Neural cell (in vitro differentiated cells): Measurements from ENCODE around the gene GSG1L2. TPM values are rescaled to one million over a fixed set of nuclear protein-coding genes. Genes with fewer than 3 reads are reported as not detected.

Source experiments
- H2AFZ ChIP-seq: fragments of 200-600, 300-800 bp; sonication (generic), shearing (Covaris generic); 2 replicates; pipeline ENCODE4 v1.6.0; 2014; ENCODE audit warnings: low read depth, mild to moderate bottlenecking, antibody characterized with exemption, low read length, moderate library complexity
- H3F3A ChIP-seq: fragments of 200-600 bp; shearing (Covaris generic); 2 replicates; pipeline ENCODE4 v1.6.1; 2016; ENCODE audit warnings: mild to moderate bottlenecking, moderate library complexity, mixed read lengths, antibody characterized with exemption, low read length; ENCODE audit not compliant: insufficient read depth, poor library complexity, severe bottlenecking
- H3K27ac ChIP-seq: fragments of 200-600, 300-800 bp; sonication (generic), shearing (Covaris generic); 2 replicates; pipeline ENCODE4 v1.5.1; 2014; ENCODE audit warnings: mild to moderate bottlenecking, low read length, moderate library complexity
- H3K27me3 ChIP-seq: fragments of 300-800, 200-600 bp; sonication (generic), shearing (Covaris generic); 2 replicates; pipeline ENCODE4 v1.6.0; 2014; ENCODE audit warnings: mild to moderate bottlenecking, low read depth, low read length, moderate library complexity; ENCODE audit not compliant: insufficient read depth
- H3K36me3 ChIP-seq: fragments of 300-800, 200-600 bp; sonication (generic), shearing (Covaris generic); 2 replicates; pipeline ENCODE4 v1.5.1; 2014; ENCODE audit warnings: mild to moderate bottlenecking, antibody characterized with exemption, low read length, moderate library complexity; ENCODE audit not compliant: insufficient read depth
- H3K4me2 ChIP-seq: fragments of 300-800, 200-600 bp; sonication (generic), shearing (Covaris generic); 2 replicates; pipeline ENCODE4 v1.6.0; 2014; ENCODE audit warnings: mild to moderate bottlenecking, low read length
- H3K4me3 ChIP-seq: fragments of 300-800, 200-600 bp; sonication (generic), shearing (Covaris generic); 2 replicates; pipeline ENCODE4 v1.5.1; 2014; ENCODE audit warnings: mild to moderate bottlenecking, low read length, moderate library complexity
- H3K79me2 ChIP-seq: fragments of 200-600 bp; shearing (Covaris generic); replicated peaks from 2 replicates; pipeline ENCODE4 v1.6.0; 2014; ENCODE audit warnings: mild to moderate bottlenecking, low read length, moderate library complexity; ENCODE audit not compliant: insufficient read depth
- H3K9ac ChIP-seq: fragments of 300-800, 200-600 bp; sonication (generic), shearing (Covaris generic); 2 replicates; pipeline ENCODE4 v1.6.1; 2016; ENCODE audit warnings: mild to moderate bottlenecking, low read length, mixed read lengths
- H3K9me2 ChIP-seq: fragments of 200-600 bp; shearing (Covaris generic); 2 replicates; pipeline ENCODE4 v1.6.1; 2016; ENCODE audit warnings: mild to moderate bottlenecking, low read length, mixed read lengths; ENCODE audit not compliant: insufficient read depth
- H3K9me3 ChIP-seq: fragments of 200-600, 300-800 bp; sonication (generic), shearing (Covaris generic); 2 replicates; pipeline ENCODE4 v1.6.1; 2016; ENCODE audit warnings: mild to moderate bottlenecking, mixed run types, low read length, moderate library complexity, mixed read lengths
- H4K20me1 ChIP-seq: fragments of 200-600 bp; shearing (Covaris generic); 2 replicates; pipeline ENCODE4 v1.6.1; 2016; ENCODE audit warnings: mild to moderate bottlenecking, mixed run types; ENCODE audit not compliant: insufficient read depth
- EP300 ChIP-seq: fragments of 450-650 bp; conservative IDR thresholded peaks from 2 replicates; pipeline ENCODE4 v1.6.1; 2014; ENCODE audit warnings: antibody characterized with exemption, mild to moderate bottlenecking, moderate library complexity; ENCODE audit not compliant: poor library complexity, severe bottlenecking
- EZH2 ChIP-seq: fragments of 200-600, 300-800 bp; shearing (Covaris generic), sonication (generic); IDR thresholded peaks from 2 replicates; pipeline ENCODE4 v1.6.1; 2014; ENCODE audit warnings: antibody characterized with exemption, low read length, borderline replicate concordance, mild to moderate bottlenecking; ENCODE audit not compliant: insufficient read depth, poor library complexity, severe bottlenecking
- MXI1 ChIP-seq: fragments of 450-650 bp; conservative IDR thresholded peaks from 2 replicates; pipeline ENCODE4 v1.6.1; 2014; ENCODE audit warnings: antibody characterized with exemption, mild to moderate bottlenecking; ENCODE audit not compliant: poor library complexity, severe bottlenecking
- POLR2AphosphoS5 ChIP-seq: IDR thresholded peaks from 2 replicates; pipeline ENCODE4 v1.6.1; 2012
- RAD21 ChIP-seq: fragments of 450-650 bp; conservative IDR thresholded peaks from 2 replicates; pipeline ENCODE4 v1.6.1; 2014; ENCODE audit warnings: antibody characterized with exemption, mild to moderate bottlenecking, moderate library complexity
- SMC3 ChIP-seq: fragments of 450-650 bp; conservative IDR thresholded peaks from 2 replicates; pipeline ENCODE4 v1.6.1; 2014; ENCODE audit warnings: antibody characterized with exemption, mild to moderate bottlenecking, moderate library complexity; ENCODE audit not compliant: poor library complexity
- TAF1 ChIP-seq: IDR thresholded peaks from 2 replicates; pipeline ENCODE4 v1.6.1; 2012; ENCODE audit warnings: low read depth
- polyA plus RNA-seq: library from polyadenylated mRNA; depleted of rRNA; stranded (reverse); fragments of >200 nt; gene quantifications from 2 replicates; pipeline ENCODE4 v1.2.3, GENCODE V29; 2014
- TF ChIP-seq, protein P1 (sequence below): IDR thresholded peaks from 2 replicates; pipeline ENCODE4 v1.6.1; 2012; ENCODE audit warnings: borderline replicate concordance
- TF ChIP-seq, protein P2 (sequence below): fragments of 450-650 bp; IDR thresholded peaks from 2 replicates; pipeline ENCODE4 v1.5.1; 2014; ENCODE audit warnings: antibody characterized with exemption, mild to moderate bottlenecking, moderate library complexity; ENCODE audit not compliant: poor library complexity, severe bottlenecking

The GSG1L2 gene
- polyA plus RNA-seq, 1 donor from 2014 or later: not detected

DNA sequence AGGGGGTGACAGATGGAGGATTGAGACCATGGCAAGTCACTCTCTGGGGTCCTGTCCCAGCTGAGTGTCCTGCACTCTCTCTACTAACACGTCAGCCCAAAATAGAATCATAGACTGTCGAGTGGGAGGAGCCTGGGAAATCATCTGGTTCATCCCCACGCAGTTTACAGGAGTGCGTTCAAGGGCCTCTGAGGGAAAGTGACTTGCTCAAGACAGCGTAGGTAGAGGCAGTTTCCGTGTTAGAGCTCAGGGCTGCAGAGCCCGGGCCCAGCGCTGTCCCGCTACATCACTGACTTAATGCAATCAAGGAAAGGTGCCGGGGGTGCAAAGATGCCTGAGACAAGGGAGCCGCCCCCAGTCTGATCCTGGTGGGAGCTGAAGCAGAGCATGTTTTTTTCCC is 10.3 kb downstream of the GSG1L2 start:
- TF ChIP-seq MXI1: no peak
- TF ChIP-seq POLR2AphosphoS5: no peak
- no peak for TF ChIP-seq SMC3
- TF ChIP-seq EZH2: no peak
- TF ChIP-seq, protein P1, sequence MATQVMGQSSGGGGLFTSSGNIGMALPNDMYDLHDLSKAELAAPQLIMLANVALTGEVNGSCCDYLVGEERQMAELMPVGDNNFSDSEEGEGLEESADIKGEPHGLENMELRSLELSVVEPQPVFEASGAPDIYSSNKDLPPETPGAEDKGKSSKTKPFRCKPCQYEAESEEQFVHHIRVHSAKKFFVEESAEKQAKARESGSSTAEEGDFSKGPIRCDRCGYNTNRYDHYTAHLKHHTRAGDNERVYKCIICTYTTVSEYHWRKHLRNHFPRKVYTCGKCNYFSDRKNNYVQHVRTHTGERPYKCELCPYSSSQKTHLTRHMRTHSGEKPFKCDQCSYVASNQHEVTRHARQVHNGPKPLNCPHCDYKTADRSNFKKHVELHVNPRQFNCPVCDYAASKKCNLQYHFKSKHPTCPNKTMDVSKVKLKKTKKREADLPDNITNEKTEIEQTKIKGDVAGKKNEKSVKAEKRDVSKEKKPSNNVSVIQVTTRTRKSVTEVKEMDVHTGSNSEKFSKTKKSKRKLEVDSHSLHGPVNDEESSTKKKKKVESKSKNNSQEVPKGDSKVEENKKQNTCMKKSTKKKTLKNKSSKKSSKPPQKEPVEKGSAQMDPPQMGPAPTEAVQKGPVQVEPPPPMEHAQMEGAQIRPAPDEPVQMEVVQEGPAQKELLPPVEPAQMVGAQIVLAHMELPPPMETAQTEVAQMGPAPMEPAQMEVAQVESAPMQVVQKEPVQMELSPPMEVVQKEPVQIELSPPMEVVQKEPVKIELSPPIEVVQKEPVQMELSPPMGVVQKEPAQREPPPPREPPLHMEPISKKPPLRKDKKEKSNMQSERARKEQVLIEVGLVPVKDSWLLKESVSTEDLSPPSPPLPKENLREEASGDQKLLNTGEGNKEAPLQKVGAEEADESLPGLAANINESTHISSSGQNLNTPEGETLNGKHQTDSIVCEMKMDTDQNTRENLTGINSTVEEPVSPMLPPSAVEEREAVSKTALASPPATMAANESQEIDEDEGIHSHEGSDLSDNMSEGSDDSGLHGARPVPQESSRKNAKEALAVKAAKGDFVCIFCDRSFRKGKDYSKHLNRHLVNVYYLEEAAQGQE: no peak
- no peak for TF ChIP-seq RAD21
- TF ChIP-seq EP300: no peak
- TF ChIP-seq, protein P2, sequence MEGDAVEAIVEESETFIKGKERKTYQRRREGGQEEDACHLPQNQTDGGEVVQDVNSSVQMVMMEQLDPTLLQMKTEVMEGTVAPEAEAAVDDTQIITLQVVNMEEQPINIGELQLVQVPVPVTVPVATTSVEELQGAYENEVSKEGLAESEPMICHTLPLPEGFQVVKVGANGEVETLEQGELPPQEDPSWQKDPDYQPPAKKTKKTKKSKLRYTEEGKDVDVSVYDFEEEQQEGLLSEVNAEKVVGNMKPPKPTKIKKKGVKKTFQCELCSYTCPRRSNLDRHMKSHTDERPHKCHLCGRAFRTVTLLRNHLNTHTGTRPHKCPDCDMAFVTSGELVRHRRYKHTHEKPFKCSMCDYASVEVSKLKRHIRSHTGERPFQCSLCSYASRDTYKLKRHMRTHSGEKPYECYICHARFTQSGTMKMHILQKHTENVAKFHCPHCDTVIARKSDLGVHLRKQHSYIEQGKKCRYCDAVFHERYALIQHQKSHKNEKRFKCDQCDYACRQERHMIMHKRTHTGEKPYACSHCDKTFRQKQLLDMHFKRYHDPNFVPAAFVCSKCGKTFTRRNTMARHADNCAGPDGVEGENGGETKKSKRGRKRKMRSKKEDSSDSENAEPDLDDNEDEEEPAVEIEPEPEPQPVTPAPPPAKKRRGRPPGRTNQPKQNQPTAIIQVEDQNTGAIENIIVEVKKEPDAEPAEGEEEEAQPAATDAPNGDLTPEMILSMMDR: no peak
- no peak for TF ChIP-seq TAF1
- no peaks in the 10 kb centered on the region for H3K79me2 ChIP-seq
- no peaks in the 10 kb centered on the region for H3K9me3 ChIP-seq
- H3K27me3 ChIP-seq: no peaks in the 10 kb centered on the region
- no peak overlapping the region for H3K4me2 ChIP-seq
- no peaks in the 10 kb centered on the region for H3F3A ChIP-seq
- no peak overlapping the region for H3K4me3 ChIP-seq
- no peak overlapping the region for H2AFZ ChIP-seq
- H3K27ac ChIP-seq: no peak overlapping the region
- H3K36me3 ChIP-seq: no peaks in the 10 kb centered on the region
- H4K20me1 ChIP-seq: no peaks in the 10 kb centered on the region
- H3K9me2 ChIP-seq: no peaks in the 10 kb centered on the region
- H3K9ac ChIP-seq: no peak overlapping the region

DNA sequence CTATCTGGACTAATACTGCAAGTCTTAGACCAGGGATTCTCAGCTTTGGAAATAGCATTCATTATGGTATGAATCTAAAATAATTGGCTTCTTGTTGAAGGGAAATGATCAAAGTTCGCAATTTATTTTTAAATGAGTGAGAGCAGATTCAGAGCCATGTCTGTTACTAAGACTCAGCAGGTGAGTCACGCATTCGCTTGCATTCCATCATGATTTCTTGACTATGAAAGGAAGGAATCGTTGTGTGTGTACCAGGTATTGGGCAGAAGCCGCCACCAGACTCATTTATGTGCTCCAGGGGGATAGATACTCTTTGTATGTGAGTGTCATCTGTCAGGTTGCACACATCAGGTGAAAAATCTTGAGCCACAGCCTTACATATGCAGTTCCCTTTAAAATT is 10.8 kb downstream of the GSG1L2 start:
- TF ChIP-seq, protein P1: no peak
- TF ChIP-seq POLR2AphosphoS5: no peak
- TF ChIP-seq RAD21: no peak
- no peak for TF ChIP-seq TAF1
- no peak for TF ChIP-seq EP300
- no peak for TF ChIP-seq MXI1
- TF ChIP-seq, protein P2: no peak
- TF ChIP-seq EZH2: no peak
- no peak for TF ChIP-seq SMC3
- Histone ChIP-seq H3K4me3 (no peak overlapping the region), H3K4me2 (no peak overlapping the region), H2AFZ (no peak overlapping the region), H3K36me3 (no peaks in the 10 kb centered on the region), H3K9ac (no peak overlapping the region), H3K27ac (no peak overlapping the region), H3K9me3 (no peaks in the 10 kb centered on the region), H3K9me2 (no peaks in the 10 kb centered on the region), H3K79me2 (no peaks in the 10 kb centered on the region), H3K27me3 (no peaks in the 10 kb centered on the region), H4K20me1 (no peaks in the 10 kb centered on the region), H3F3A (no peaks in the 10 kb centered on the region)
